ENCODE measurements around the gene RBMXL2. TPM values are rescaled to one million over a fixed set of nuclear protein-coding genes. Genes with fewer than 3 reads are reported as not detected.

Gene RBMXL2
- under 0.01 TPM in 1 of 2 replicates, not detected in the other for total RNA-seq

GRCh38 chr11:7088921-7089320, at the start of gene RBMXL2:
Gene RBMXL2, plus strand, starts transcription at chr11:7088998. Its CDS starts 123 bp downstream, at chr11:7089121.
- DNase-seq (ENCODE audit: low read depth) = no peak
- no peak within 1 kb of the TSS for H3K4me3 ChIP-seq (ENCODE audit: low read depth, low read length)
- no peak for TF ChIP-seq CTCF (IDR thresholded peaks at IDR 0.05; ENCODE audit: insufficient read depth, low read depth, low read length)

GRCh38 chr11:7046474-7047175, 42.2 kb upstream of the RBMXL2 start:
- peak; percentile 37 for DNase-seq (ENCODE audit: low read depth)
- no peak overlapping the region for H3K4me3 ChIP-seq (ENCODE audit: low read depth, low read length)
- TF ChIP-seq CTCF (IDR thresholded peaks at IDR 0.05; ENCODE audit: insufficient read depth, low read depth, low read length) = no peak

GRCh38 chr11:7050191-7050590, 38.6 kb upstream of the RBMXL2 start:
- no peak for DNase-seq (ENCODE audit: low read depth)
- no peak overlapping the region for H3K4me3 ChIP-seq (ENCODE audit: low read depth, low read length)
- no peak for TF ChIP-seq CTCF (IDR thresholded peaks at IDR 0.05; ENCODE audit: insufficient read depth, low read depth, low read length)

GRCh38 chr11:7056828-7057513, 31.8 kb upstream of the RBMXL2 start:
- no peak overlapping the region for H3K4me3 ChIP-seq (ENCODE audit: low read depth, low read length)
- DNase-seq (ENCODE audit: low read depth) = no peak
- no peak for TF ChIP-seq CTCF (IDR thresholded peaks at IDR 0.05; ENCODE audit: insufficient read depth, low read depth, low read length)

GRCh38 chr11:7057641-7058040, 31.2 kb upstream of the RBMXL2 start:
- TF ChIP-seq CTCF (IDR thresholded peaks at IDR 0.05; ENCODE audit: insufficient read depth, low read depth, low read length) = no peak
- DNase-seq (ENCODE audit: low read depth) = no peak
- H3K4me3 ChIP-seq (ENCODE audit: low read depth, low read length) = no peak overlapping the region

- no peak overlapping the region for H3K4me3 ChIP-seq (ENCODE audit: low read depth, low read length)
- no peak for TF ChIP-seq CTCF (IDR thresholded peaks at IDR 0.05; ENCODE audit: insufficient read depth, low read depth, low read length)
- peak; percentile 68 for DNase-seq (ENCODE audit: low read depth)
These were observed 27.9 kb upstream of the RBMXL2 start for GRCh38 chr11:7060868-7061267.

Data from fibroblast of villous mesenchyme (primary cell).